Stimulated activated CD8-positive, alpha-beta memory T cell treated with anti-CD3 and anti-CD28 coated beads, Interleukin-12 subunit alpha, Interleukin-12 subunit beta, amount 100 ng/mL, for 1 hour (primary cell): Measurements from ENCODE around the gene ZFYVE1.
"Not testable (repeated sequence)": the region's sequence is repeated elsewhere in the genome, so short reads cannot be mapped to it uniquely, and the experiment has no call there.

Experiments
- DNase-seq: peaks from one replicate; pipeline ENCODE4 v3.0.0-alpha.2; 2020; ENCODE audit warnings: low read depth

Gene ZFYVE1

DNA sequence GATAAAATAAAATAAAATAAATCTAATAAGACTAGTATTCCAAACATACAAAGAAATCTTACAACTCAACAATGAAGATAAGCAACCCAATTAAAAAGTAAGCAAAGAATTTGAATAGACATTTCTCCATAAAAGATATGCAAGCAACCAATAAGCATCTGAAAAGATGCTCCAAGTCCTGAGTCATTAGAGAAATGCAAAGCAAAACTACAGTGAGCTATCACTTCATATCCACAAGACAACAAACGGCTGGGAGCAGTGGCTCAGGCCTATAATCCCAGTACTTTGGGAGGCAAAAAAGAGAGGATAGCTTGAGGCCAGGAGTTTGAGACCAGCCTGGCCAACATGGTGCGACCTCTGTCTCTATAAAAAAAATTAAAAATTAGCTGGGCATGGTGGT, 26.8 kb downstream of the ZFYVE1 start:
- DNase-seq, result no peak

- DNase-seq, result no peak
Observed at GRCh38 chr14:72999316-72999715, 27.6 kb downstream of the ZFYVE1 start.

- no peak for DNase-seq
Observed at GRCh38 chr14:72998252-72998903, 28.5 kb downstream of the ZFYVE1 start.

DNA sequence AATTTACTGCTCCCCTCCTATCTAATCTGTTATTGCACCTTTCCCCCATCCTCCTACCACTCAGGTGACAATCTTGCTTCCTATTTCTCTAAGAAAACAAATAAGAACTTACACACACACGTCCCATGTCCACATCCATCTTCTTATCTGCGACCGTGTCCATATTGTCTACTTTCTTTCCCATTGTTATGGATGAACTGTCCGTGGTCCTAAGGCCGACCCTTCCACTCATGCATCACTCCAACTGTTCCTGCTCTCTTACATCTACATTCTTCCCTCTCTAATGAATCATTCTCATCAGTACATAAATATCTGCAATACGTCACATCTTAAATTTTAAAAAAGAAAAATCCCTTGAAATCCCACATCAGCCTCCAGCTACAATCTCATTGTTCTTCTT, 30.0 kb downstream of the ZFYVE1 start:
- no peak for DNase-seq

DNA sequence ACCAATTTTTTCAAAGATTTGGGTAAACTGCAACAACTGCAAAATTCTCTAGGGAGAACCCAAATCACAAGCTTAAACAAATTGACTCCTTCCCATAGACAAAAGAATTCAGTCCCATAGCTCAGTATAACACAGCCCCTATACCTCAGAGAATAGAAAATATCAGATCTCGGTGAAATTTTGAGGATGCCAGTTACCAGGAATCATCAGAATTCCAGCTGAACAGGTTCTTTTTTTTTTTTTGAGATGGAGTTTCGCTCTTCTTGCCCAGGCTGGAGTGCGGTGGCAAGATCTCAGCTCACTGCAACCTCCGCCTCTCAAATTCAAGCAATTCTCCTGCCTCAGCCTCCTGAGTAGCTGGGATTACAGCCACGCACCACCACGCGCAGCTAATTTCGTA, 36.7 kb downstream of the ZFYVE1 start:
- DNase-seq, result no peak

DNA sequence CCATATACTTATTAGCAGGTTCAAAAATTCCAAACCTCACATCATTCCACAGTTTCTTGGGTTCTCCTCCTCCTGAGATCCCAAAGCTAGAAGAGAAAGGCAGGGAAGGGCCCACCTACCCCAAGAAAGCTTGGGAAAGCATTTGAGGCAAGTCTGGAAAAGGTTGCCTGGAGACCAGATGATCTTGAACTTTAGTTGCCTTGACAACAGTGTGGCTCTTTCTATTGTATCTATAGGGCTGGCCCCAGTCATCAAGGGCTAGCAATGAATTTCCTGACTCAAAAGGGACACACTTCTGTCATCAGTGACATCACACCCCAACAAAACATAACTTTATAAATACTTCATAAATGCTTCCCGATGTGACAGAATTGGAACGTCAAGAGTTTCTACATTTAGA, 40.0 kb downstream of the ZFYVE1 start:
- DNase-seq, result no peak

- no peak for DNase-seq
Observed at GRCh38 chr14:72986214-72986613, 40.7 kb downstream of the ZFYVE1 start.

DNA sequence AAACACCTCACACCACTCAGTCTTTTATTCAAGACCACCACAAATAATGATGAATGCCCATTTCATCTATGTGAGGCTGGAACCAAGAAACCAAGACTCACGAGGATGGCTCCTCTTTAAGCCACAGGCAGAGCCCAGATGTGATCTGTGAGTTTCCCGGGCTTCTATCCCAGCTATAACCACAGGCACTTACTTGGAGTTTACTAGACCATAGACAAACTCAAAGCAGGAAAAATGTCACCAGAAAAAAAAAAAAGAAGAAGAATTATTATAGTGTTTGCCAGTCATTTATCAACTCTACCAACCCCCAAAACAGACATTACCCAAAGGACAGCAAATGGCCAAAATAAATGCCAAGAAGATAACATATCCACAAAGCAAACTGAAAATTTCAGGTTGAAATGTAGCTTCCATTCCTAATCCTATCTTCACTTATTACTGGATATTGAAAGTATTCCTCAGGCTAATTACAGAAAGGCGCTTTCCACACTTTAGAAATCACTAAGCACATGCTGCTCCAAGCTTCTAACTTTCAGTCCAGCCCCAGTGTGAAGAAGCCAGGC, 44.7 kb downstream of the ZFYVE1 start:
- DNase-seq, result no peak

GRCh38 chr14:72980863-72981262, 46.0 kb downstream of the ZFYVE1 start:
- no peak for DNase-seq

DNA sequence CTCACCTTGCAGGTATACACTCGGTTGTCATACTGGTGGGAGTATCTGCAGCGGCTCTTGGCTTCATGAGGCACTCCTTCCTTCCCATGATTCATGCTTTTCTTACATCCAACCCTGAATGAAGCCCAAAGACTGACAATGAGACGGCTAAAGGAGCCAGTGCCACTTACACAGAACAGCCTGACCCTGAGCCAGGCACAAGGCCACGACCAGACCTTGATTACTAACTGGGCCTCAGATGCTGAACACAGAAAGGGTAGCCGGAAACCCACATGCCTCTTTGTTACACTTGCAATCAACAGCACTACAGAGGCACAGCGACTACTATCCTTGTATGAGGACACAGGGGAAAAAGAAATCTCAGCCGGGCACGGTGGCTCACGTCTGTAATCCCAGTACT, 48.0 kb downstream of the ZFYVE1 start:
- no peak for DNase-seq

DNA sequence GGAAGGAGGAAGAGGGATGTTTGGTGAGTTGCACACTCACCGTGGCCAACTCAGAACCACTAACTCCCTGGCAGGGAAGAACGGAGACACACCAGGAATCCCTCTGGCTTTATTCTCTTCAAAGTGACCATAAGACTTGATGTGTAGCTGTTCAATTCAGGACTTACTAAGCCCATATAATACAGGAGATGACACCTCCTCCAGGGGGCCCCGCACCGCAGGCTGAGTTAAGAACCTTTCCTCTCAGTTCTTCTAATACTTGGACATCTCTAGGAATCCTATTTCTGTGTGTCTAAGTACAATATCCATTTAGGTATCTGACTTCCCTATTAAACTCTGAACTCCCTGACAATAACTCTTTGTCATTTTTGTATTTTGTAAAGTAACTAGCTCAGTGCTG, 51.1 kb downstream of the ZFYVE1 start:
- DNase-seq, result no peak

DNA sequence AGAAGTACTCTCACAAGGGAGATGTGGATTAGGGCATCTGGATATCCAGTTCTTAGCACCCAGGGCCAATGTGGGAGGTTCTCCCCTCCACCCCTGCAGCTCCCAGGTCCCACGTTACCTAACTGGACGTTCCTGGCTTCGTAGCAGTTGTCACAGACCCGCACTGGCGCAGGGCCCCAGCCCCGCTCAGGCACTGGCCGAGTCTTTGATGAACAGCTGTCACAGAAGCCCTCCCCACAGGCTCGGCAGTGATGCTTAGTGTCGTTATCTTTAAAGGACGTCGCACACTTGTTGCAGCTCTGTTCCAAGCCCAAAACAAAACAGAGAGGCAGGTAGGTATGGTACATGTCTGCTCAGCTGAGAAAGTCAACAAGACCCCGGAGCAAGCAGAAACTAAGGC, 52.2 kb downstream of the ZFYVE1 start:
- DNase-seq, result no peak

GRCh38 chr14:72970824-72971434, 56.0 kb downstream of the ZFYVE1 start:
- no peak for DNase-seq

GRCh38 chr14:72970058-72970630, 56.8 kb downstream of the ZFYVE1 start:
- DNase-seq, result no peak

- no peak for DNase-seq
Observed at GRCh38 chr14:72968316-72968715, 58.6 kb downstream of the ZFYVE1 start.

- no peak for DNase-seq
Observed at GRCh38 chr14:72966038-72966437, 60.9 kb downstream of the ZFYVE1 start.

GRCh38 chr14:72965249-72965648, 61.7 kb downstream of the ZFYVE1 start:
- DNase-seq, result no peak

DNA sequence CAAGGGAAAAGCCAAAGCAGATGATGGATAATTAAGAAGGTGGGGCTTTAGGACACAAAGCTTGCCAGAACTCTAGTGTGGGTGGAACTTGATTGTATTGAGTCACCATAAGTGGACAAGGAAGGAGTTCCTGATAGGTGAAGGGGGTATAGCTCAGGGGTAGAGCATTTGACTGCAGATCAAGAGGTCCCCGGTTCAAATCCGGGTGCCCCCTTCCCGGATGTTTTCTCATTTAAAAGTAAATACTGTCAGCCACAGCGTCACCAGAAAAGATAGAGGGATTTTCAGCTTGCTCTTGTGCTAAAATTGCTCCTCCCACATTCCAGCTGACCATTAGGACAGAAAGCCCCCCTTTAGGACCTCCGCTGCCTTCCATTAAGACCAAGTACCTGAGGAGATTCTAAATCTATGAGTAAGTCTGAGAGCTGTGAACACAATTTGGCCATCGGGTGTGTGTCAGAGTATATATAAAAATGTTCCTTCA, 64.0 kb downstream of the ZFYVE1 start:
- no peak for DNase-seq

DNA sequence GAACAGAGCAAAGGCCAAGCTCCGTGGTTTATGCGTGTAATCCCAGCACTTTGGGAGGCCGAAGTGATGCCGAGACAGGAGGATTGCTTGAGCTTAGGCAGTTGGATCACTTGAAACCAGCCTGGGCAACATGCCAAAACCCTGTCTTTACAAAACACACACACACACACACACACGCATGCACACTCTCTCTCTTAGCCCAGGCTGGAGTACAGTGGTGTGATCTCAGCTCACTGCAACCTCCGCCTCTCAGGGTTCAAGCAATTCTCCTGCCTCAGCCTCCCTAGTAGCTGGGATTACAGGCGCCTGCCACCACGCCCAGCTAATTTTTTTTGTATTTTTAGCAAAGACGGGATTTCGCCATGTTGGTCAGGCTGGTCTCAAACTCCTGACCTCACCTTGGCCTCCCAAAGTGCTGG, 64.6 kb downstream of the ZFYVE1 start:
- not testable (repeated sequence) for DNase-seq

GRCh38 chr14:72961579-72962335, 65.1 kb downstream of the ZFYVE1 start:
- DNase-seq, result no peak

DNA sequence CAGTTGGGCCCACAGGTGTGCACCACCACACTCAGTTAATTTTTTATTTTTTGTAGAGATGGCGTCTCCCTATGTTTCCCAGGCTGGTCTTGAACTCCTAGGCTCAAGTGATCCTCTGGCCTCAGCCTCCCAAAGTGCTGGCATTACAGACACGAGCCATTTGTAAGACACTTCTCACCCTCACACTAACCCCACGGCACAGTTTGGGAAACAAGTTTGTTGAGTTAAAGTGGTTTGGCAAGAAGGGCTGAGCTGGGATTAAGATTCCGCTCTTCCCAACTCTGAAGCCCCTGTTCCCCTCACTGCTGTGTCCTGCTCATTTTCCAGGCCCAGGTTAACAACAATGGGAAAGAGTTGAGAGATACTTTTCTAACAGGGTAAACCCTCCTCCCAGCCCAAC, 65.9 kb downstream of the ZFYVE1 start:
- DNase-seq, result not testable (repeated sequence)

DNA sequence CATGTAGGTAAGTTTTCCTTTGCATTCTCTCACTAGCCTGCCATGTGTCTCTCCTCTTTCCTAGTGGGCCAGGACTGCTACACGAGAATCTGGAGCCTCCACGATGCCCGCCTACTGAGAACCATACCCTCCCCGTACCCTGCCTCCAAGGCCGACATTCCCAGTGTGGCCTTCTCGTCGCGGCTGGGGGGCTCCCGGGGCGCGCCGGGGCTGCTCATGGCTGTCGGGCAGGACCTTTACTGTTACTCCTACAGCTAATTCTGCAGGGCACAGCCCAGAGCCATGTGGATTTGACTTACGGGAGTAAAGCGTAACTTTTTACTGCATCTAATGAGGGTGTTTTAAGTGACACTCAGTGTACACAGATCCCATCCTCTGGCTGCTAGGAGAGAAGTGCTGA, 68.4 kb downstream of the ZFYVE1 start:
- no peak for DNase-seq

DNA sequence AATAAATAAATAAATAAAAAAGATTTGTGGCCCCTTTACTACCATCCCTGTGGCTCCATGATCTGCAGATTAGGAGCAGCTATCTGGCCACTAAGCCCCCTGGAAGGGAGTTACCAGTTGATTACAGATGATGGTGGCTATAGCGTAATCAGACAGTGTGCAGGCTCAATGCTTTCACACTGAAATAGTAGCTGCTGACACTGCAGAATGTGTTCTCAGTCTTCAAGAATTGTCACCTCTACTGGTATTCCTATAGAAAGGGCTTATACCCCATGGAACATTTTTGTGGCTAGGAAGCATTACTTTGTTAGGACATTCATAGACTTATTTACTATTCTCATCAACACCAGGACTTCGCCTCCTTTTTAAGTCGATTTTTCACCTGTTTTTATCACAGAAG, 69.7 kb downstream of the ZFYVE1 start:
- DNase-seq, result no peak
